CD4-positive, alpha-beta T cell (primary cell): ENCODE data around the gene RNF208. TPM values are rescaled to one million over a fixed set of nuclear protein-coding genes. Genes with fewer than 3 reads are reported as not detected.

ENCODE experiments used
- ATAC-seq: fragments of 200-7000 bp; cut with Tn5 transposase; one replicate; pipeline ENCODE4 v1.10.0; 2022; ENCODE audit warnings: mild to moderate bottlenecking; ENCODE audit not compliant: poor library complexity
- CTCF ChIA-PET: fragments of 350-600 bp; sonication (Branson Sonifier 250); formaldehyde crosslinking; loops from one replicate; lab custom pipeline; 2021; ENCODE audit warnings: antibody characterized with exemption, inconsistent platforms; lab: Charles Lee
- POLR2A ChIA-PET: fragments of 350-600 bp; sonication (Branson Sonifier 250); formaldehyde crosslinking; loops from one replicate; lab custom pipeline; 2021; ENCODE audit warnings: antibody characterized with exemption, inconsistent platforms; lab: Charles Lee
- DNase-seq, 14 experiments: peaks; one replicate each; pipeline ENCODE4 v3.0.0-alpha.2; 2013 to 2020; ENCODE audit warnings: mixed read lengths in 2 of 14
- H3K27ac ChIP-seq, 2 donors: one replicate each; pipeline versions ENCODE4 v1.5.1 to v1.7.0; 2013; ENCODE audit warnings: low read length in 2 of 2, low read depth in 1 of 2, mild to moderate bottlenecking in 1 of 2
- H3K27me3 ChIP-seq, 2 experiments: 1 replicate in 1 of 2; 2 replicates in 1 of 2; pipeline versions ENCODE4 v1.6.1 to v1.7.0; 2013; ENCODE audit warnings: low read length in 2 of 2, control low read depth in 1 of 2, mild to moderate bottlenecking in 1 of 2, moderate library complexity in 1 of 2; ENCODE audit not compliant: insufficient read depth in 2 of 2, control insufficient read depth in 1 of 2
- H3K36me3 ChIP-seq: one replicate; pipeline ENCODE4 v1.6.1; 2013; ENCODE audit warnings: low read length, control low read depth; ENCODE audit not compliant: insufficient read depth
- H3K4me1 ChIP-seq: one replicate; pipeline ENCODE4 v1.6.1; 2013; ENCODE audit warnings: low read length, control low read depth; ENCODE audit not compliant: insufficient read depth
- H3K4me3 ChIP-seq: one replicate; pipeline ENCODE4 v1.5.1; 2013; ENCODE audit warnings: mild to moderate bottlenecking, low read length, moderate library complexity
- H3K9me3 ChIP-seq, 2 experiments: 1 replicate in 1 of 2; 2 replicates in 1 of 2; pipeline versions ENCODE4 v1.6.1 to v1.7.0; 2013; ENCODE audit warnings: low read length in 2 of 2, mild to moderate bottlenecking in 2 of 2, control low read depth in 1 of 2, moderate library complexity in 1 of 2; ENCODE audit not compliant: control insufficient read depth in 1 of 2, insufficient read depth in 1 of 2
- H3K27ac Mint-ChIP-seq: one replicate; pipeline ENCODE4 v1.8.0; 2020; ENCODE audit warnings: mixed read lengths
- H3K27me3 Mint-ChIP-seq: one replicate; pipeline ENCODE4 v1.8.0; 2021; ENCODE audit warnings: mixed read lengths
- H3K36me3 Mint-ChIP-seq: one replicate; pipeline ENCODE4 v1.8.0; 2021; ENCODE audit warnings: low read depth, mixed read lengths
- H3K4me1 Mint-ChIP-seq: one replicate; pipeline ENCODE4 v1.8.0; 2021; ENCODE audit warnings: low read depth, mixed read lengths
- H3K4me3 Mint-ChIP-seq: one replicate; pipeline ENCODE4 v1.8.0; 2020; ENCODE audit warnings: mild to moderate bottlenecking, mixed read lengths
- H3K9me3 Mint-ChIP-seq: one replicate; pipeline ENCODE4 v1.8.0; 2020; ENCODE audit warnings: mixed read lengths
- CTCF ChIP-seq: fragments of 200-600 bp; IDR thresholded peaks from one replicate; pipeline ENCODE4 v1.8.0; 2022; ENCODE audit warnings: antibody characterized with exemption, mild to moderate bottlenecking
- intact Hi-C, 2 experiments: fragments of 100-400 bp; cut with DNase I in 1 of 2; cut with micrococcal nuclease in 1 of 2; formaldehyde crosslinking; loops; one replicate each; pipeline versions ENCODE4 v1.15.1 to v1.9.0; 2023 to 2025; cut with DNase I, micrococcal nuclease
- total RNA-seq, 174 experiments: library from RNA in 2 of 174; stranded (reverse) in 2 of 174; gene quantifications; one replicate each; pipeline ENCODE4 v1.2.3 and lab custom pipeline; 2021 to 2026

RNF208 gene
- total RNA-seq, 2 experiments from 2014 or later, result 0.66 to 0.67 TPM

GRCh38 chr9:137213160-137214060 is 8.6 kb downstream of the RNF208 start:
- Mint-ChIP-seq H3K36me3 (no peaks in the 10 kb centered on the region), H3K27ac (no peak overlapping the region), H3K9me3 (no peaks in the 10 kb centered on the region), H3K4me3 (no peak overlapping the region), H3K27me3 (no peaks in the 10 kb centered on the region), H3K4me1 (no peaks in the 10 kb centered on the region)
- Histone ChIP-seq H3K27ac (no peak overlapping the region), H3K27me3 (no peaks in the 10 kb centered on the region), H3K9me3 (no peaks in the 10 kb centered on the region), H3K4me1 (no peaks in the 10 kb centered on the region), H3K36me3 (peaks cover 10% of the 10 kb centered on the region), H3K4me3 (no peak overlapping the region)
- ATAC-seq (no peak), DNase-seq (no peak)
- ChIA-PET CTCF (no interaction called here), POLR2A (no interaction called here)
- intact Hi-C loops, result no loop called here
- no peak for TF ChIP-seq CTCF

GRCh38 chr9:137212520-137212919 is 9.5 kb downstream of the RNF208 start:
- POLR2A ChIA-PET, result no interaction called here
- H3K4me1 ChIP-seq, result no peaks in the 10 kb centered on the region
- CTCF ChIA-PET, result no interaction called here
- peaks cover under 1% of the 10 kb centered on the region for H3K36me3 Mint-ChIP-seq
- intact Hi-C loops, result no loop called here
- no peak for DNase-seq
- no peaks in the 10 kb centered on the region for H3K9me3 ChIP-seq
- no peak for TF ChIP-seq CTCF
- H3K9me3 Mint-ChIP-seq, result no peaks in the 10 kb centered on the region
- peaks cover 10% of the 10 kb centered on the region for H3K36me3 ChIP-seq
- no peak overlapping the region for H3K27ac ChIP-seq
- H3K4me3 ChIP-seq, result no peak overlapping the region
- no peak overlapping the region for H3K27ac Mint-ChIP-seq
- H3K4me3 Mint-ChIP-seq, result no peak overlapping the region
- ATAC-seq, result no peak
- peaks cover 1% of the 10 kb centered on the region for H3K4me1 Mint-ChIP-seq
- H3K27me3 Mint-ChIP-seq, result no peaks in the 10 kb centered on the region
- H3K27me3 ChIP-seq, result no peaks in the 10 kb centered on the region

- H3K9me3 Mint-ChIP-seq, result no peaks in the 10 kb centered on the region
- no peaks in the 10 kb centered on the region for H3K27me3 Mint-ChIP-seq
- H3K4me1 Mint-ChIP-seq, result peaks cover 11% of the 10 kb centered on the region
- DNase-seq (no peak), ATAC-seq (no peak)
- intact Hi-C loops, result no loop called here
- ChIA-PET CTCF (no interaction called here), POLR2A (no interaction called here)
- Histone ChIP-seq H3K27ac (no peak overlapping the region), H3K36me3 (peaks cover 10% of the 10 kb centered on the region), H3K4me3 (no peak overlapping the region), H3K4me1 (peaks cover 7% of the 10 kb centered on the region), H3K27me3 (no peaks in the 10 kb centered on the region), H3K9me3 (no peaks in the 10 kb centered on the region)
- peaks cover 8% of the 10 kb centered on the region for H3K36me3 Mint-ChIP-seq
- H3K27ac Mint-ChIP-seq, result no peak overlapping the region
- no peak for TF ChIP-seq CTCF
- no peak overlapping the region for H3K4me3 Mint-ChIP-seq
These were observed 10.5 kb downstream of the RNF208 start for GRCh38 chr9:137211532-137211931.
